Measurements from ENCODE around the gene SETD7. TPM values are rescaled to one million over a fixed set of nuclear protein-coding genes. Genes with fewer than 3 reads are reported as not detected.

SETD7 gene
- total RNA-seq, 4 donors from 2014 or later, result 23.4 to 50.7 (median 39.6) TPM

DNA sequence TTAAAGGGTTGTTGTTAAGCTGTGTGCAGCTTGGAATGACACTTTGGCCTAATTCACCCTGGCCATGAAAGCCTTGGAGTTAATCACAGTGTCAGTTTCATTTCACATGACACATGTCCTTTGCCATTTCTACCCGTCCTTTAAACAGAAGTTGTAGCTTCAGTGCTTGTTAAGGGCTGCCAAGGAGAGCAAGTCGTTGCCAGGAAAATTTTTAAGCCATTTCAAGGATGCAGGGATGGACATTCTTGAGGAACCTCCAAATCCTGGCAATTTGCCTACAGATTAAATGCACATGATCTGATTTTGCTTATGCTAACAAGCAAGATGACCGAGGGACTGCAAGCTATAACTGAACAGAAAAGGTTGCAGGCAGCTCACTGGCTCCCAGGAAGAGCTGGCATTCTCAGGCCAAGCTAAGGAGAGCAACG is 40.5 kb downstream of the SETD7 start:
- no peaks in the 10 kb centered on the region for H3K27me3 ChIP-seq
- 56 to 63% methylated on average over 4 of the region's 4 CpGs for WGBS, 2 donors
- H3K27ac ChIP-seq, result no peak overlapping the region
- H3K36me3 ChIP-seq, result peaks cover 11 to 99% (median 13%) of the 10 kb centered on the region in 3 donors
- intact Hi-C loops (cut with DNase I), result no loop called here
- H3K4me3 ChIP-seq, result no peak overlapping the region
- no peak for DNase-seq
- peaks cover 0 to 5% (median 5%) of the 10 kb centered on the region in 3 donors for H3K4me1 ChIP-seq
- TF ChIP-seq POLR2A (IDR thresholded peaks at IDR 0.05), result no peak
- TF ChIP-seq, protein P1, sequence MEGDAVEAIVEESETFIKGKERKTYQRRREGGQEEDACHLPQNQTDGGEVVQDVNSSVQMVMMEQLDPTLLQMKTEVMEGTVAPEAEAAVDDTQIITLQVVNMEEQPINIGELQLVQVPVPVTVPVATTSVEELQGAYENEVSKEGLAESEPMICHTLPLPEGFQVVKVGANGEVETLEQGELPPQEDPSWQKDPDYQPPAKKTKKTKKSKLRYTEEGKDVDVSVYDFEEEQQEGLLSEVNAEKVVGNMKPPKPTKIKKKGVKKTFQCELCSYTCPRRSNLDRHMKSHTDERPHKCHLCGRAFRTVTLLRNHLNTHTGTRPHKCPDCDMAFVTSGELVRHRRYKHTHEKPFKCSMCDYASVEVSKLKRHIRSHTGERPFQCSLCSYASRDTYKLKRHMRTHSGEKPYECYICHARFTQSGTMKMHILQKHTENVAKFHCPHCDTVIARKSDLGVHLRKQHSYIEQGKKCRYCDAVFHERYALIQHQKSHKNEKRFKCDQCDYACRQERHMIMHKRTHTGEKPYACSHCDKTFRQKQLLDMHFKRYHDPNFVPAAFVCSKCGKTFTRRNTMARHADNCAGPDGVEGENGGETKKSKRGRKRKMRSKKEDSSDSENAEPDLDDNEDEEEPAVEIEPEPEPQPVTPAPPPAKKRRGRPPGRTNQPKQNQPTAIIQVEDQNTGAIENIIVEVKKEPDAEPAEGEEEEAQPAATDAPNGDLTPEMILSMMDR (IDR thresholded peaks at IDR 0.05), result no peak
- H3K9me3 ChIP-seq, result no peaks in the 10 kb centered on the region

DNA sequence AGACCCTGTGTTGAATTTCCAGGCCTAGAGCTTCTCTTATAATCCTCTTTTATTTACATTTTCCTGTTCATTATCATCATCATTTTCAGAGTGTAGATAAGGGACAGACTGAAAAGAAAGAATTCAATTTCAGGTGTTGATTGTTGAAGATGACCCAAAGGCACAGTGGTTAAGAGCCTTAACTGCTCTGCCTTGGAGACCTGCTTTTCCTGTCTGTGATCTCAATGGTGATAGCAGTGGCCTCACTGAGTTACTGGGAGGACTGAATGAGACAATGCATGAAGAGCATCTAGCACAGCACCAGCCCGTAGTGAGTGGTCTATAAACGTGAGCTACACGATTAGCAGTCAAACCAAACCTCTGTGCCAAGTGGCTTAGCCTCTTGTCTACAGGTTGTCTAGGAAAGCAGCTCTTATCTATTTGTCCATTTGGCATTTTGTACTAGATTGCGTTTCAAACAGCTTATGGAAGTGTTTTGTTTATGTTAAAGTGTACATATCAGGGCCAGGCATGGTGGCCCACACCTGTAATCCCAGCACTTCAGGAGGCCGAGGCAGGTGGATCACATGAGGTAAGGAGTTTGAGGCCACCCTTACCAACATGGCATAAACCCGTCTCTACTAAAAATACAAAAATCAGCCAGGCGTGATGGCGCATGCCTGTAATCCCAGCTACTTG is 41.5 kb downstream of the SETD7 start:
- no peak for DNase-seq
- intact Hi-C loops (cut with DNase I), result no loop called here
- TF ChIP-seq, protein P1 (IDR thresholded peaks at IDR 0.05), result no peak
- TF ChIP-seq POLR2A (IDR thresholded peaks at IDR 0.05), result no peak
- Histone ChIP-seq H3K4me3 (no peak overlapping the region), H3K36me3 (peaks cover 11 to 99% (median 13%) of the 10 kb centered on the region in 3 donors), H3K4me1 (peaks cover 0 to 5% (median 5%) of the 10 kb centered on the region in 3 donors), H3K27ac (no peak overlapping the region), H3K9me3 (no peaks in the 10 kb centered on the region), H3K27me3 (no peaks in the 10 kb centered on the region)
- 89 to 97% methylated on average over 8 of the region's 8 CpGs for WGBS, 2 donors

DNA sequence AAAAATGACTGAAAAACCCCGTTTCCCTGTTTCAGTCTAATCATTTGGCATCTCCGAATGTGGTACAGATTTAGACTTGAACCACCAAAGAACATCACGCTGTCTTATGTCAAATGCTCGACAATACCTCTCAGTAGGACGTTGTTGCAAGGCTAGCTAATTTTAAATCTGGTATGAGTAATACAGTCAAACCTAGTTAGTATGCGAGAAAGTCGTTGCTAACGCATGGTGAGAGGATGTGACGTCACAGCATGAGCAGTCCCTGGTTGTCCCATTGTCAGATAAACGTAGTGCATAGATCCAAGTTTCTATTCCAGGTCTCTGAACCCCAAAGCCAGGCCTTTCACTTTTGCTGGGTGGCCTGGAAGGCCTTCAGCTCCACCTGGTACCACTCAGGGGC is 44.7 kb downstream of the SETD7 start:
- no peak overlapping the region for H3K27ac ChIP-seq
- 73 to 82% methylated on average over 8 to 10 of the region's 10 CpGs for WGBS, 2 donors
- intact Hi-C loops (cut with DNase I), result no loop called here
- H3K4me1 ChIP-seq, result peaks cover 0 to 5% (median 5%) of the 10 kb centered on the region in 3 donors
- DNase-seq, result no peak
- H3K36me3 ChIP-seq, result peaks cover 6 to 92% (median 7%) of the 10 kb centered on the region in 3 donors
- no peaks in the 10 kb centered on the region for H3K9me3 ChIP-seq
- H3K27me3 ChIP-seq, result no peaks in the 10 kb centered on the region
- no peak overlapping the region for H3K4me3 ChIP-seq
- no peak for TF ChIP-seq POLR2A (IDR thresholded peaks at IDR 0.05)
- TF ChIP-seq, protein P1 (IDR thresholded peaks at IDR 0.05), result no peak

DNA sequence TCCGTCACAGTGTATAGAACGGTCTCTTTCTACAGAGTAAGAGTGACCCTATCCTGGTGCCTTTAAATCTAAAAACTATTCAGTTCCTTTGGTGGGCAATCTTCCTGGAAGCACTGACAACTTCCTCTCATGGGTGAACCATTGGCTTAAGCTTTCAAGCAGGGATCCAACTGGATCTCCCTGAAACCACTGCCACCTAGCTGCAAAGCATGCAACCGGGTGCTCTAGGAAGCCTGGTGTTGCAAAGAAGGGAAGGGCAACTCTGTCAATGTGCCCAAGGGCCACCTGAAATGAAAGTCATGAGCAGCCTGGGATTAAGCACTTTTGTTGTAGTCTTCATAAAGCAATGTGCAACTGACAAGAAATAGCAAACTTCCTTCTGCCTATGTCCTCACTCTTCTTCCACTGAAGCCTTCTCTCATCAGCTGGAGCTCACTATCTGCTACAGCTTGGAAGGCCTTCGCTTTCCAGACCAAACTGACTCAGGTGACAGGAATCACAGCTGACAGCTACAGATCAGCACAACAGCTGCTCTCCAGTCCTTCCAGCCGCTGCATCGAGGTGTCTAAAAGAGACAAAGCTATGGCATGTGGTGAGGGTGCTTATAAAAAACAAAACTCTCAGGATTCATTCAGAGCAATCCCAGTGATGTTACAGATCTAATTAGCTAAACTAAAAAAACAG is 46.1 kb downstream of the SETD7 start:
- Histone ChIP-seq H3K4me3 (no peak overlapping the region), H3K36me3 (peaks cover 6 to 83% (median 7%) of the 10 kb centered on the region in 3 donors), H3K4me1 (no peaks in the 10 kb centered on the region), H3K9me3 (no peaks in the 10 kb centered on the region), H3K27me3 (no peaks in the 10 kb centered on the region), H3K27ac (no peak overlapping the region)
- intact Hi-C loops (cut with DNase I), result no loop called here
- 81 to 87% methylated on average over 6 of the region's 6 CpGs for WGBS, 2 donors
- TF ChIP-seq, protein P1 (IDR thresholded peaks at IDR 0.05), result peak; percentile 16 to 52 (median 26)
- no peak for TF ChIP-seq POLR2A (IDR thresholded peaks at IDR 0.05)
- no peak for DNase-seq

DNA sequence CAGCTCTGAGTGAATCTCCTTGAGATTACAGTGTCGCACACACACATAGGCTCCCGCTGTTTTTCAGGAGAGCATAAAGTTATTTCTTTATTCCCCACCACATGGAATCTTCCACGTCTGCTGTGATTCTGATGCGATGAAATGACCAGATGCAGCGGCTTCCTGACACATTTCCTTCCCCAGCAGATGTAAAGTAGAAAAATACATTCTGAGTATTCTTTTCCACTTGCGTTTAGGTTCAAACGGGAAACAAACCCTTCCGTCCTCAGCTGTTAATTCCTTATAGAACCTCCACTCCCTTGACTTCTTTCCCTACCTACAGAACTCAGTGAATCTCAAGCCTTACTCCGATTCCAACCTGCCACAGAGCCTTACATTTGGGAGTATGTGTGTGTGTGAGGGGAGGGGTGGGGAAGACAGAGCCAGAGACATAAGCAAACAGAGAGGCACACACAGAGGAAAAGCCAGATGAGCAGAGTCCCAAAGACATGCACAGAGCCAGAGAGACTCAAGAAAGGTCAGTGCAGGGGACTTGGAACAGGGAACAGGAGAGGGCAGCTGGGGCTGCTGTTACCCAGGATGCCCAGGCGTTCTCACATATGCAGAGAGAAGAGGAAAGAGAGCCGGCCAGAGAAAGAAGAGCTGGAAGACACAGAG is 47.3 kb downstream of the SETD7 start:
- intact Hi-C loops (cut with DNase I), result no loop called here
- DNase-seq, result no peak
- no peak overlapping the region for H3K27ac ChIP-seq
- no peak overlapping the region for H3K4me3 ChIP-seq
- H3K4me1 ChIP-seq, result no peaks in the 10 kb centered on the region
- TF ChIP-seq, protein P1 (IDR thresholded peaks at IDR 0.05), result no peak
- no peak for TF ChIP-seq POLR2A (IDR thresholded peaks at IDR 0.05)
- no peaks in the 10 kb centered on the region for H3K27me3 ChIP-seq
- no peaks in the 10 kb centered on the region for H3K9me3 ChIP-seq
- H3K36me3 ChIP-seq, result peaks cover 4 to 74% (median 6%) of the 10 kb centered on the region in 3 donors
- WGBS, 2 donors, result 76 to 91% methylated on average over 11 of the region's 11 CpGs

Measured in esophagus squamous epithelium (tissue), 5 donors.